A673 (cell line): ENCODE results near the gene KDM3B.

Source experiments
- EZH2 ChIP-seq: fragments of 200-600 bp; sonication (generic); IDR thresholded peaks from 2 replicates; pipeline ENCODE4 v1.6.1; 2017; ENCODE audit warnings: borderline replicate concordance, low read depth, mild to moderate bottlenecking, mixed read lengths, antibody characterized with exemption, low read length; ENCODE audit not compliant: poor library complexity, severe bottlenecking
- TF ChIP-seq, protein P1 (sequence below): fragments of 300-800, 200-600 bp; sonication (generic); conservative IDR thresholded peaks from 2 replicates; pipeline ENCODE4 v1.5.1; 2017; ENCODE audit warnings: low read depth, mild to moderate bottlenecking, antibody characterized with exemption, low read length, moderate library complexity, mixed read lengths

DNA sequence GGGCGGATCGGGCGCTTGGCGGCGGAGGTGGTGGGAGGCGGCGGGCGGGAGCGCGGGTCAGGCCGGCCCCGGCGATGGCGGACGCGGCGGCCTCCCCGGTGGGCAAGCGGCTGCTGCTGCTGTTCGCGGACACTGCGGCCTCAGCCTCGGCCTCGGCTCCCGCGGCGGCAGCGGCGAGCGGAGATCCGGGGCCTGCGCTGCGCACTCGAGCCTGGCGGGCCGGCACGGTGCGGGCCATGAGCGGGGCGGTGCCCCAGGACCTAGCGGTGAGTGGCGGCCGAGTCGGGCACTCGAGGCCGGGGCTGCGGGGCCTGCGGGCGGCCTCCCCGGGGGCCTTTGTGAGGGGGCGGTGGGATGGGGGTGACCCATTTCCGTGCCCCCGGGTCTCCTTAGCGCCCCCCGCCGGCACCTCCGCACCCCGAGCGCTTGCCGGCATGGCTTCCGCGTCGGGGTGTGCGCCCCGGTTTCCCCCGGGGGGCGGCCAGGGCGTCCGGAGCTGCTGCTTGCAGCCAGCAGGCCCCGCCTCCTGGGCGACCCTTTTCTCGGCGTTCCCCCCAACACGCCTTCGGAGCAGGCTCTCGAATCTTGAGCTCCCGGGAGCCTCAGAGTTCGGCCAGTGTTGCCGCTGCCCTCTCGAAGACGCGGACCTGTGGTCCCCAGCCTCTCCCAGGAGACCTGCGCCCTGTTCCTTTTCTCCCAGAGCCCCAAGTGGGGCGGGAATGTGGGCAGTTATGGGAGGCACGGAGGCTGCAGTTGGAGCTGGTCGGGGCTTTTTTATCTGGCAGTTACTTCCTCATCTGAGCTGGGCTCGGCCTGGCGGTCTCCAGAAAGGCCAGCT, 456 bp downstream of the KDM3B start:
- TF ChIP-seq, protein P1, sequence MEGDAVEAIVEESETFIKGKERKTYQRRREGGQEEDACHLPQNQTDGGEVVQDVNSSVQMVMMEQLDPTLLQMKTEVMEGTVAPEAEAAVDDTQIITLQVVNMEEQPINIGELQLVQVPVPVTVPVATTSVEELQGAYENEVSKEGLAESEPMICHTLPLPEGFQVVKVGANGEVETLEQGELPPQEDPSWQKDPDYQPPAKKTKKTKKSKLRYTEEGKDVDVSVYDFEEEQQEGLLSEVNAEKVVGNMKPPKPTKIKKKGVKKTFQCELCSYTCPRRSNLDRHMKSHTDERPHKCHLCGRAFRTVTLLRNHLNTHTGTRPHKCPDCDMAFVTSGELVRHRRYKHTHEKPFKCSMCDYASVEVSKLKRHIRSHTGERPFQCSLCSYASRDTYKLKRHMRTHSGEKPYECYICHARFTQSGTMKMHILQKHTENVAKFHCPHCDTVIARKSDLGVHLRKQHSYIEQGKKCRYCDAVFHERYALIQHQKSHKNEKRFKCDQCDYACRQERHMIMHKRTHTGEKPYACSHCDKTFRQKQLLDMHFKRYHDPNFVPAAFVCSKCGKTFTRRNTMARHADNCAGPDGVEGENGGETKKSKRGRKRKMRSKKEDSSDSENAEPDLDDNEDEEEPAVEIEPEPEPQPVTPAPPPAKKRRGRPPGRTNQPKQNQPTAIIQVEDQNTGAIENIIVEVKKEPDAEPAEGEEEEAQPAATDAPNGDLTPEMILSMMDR = peak; percentile 37; the same call in 1 of the 2 replicates
- TF ChIP-seq EZH2 = no peak
